NB4 (cell line): ENCODE results near the gene ATIC.

ENCODE experiments used
- DNase-seq: peaks from one replicate; pipeline ENCODE4 v3.0.0; 2010; ENCODE audit warnings: low read depth
- H3K4me3 ChIP-seq: one replicate; pipeline ENCODE4 v1.5.1; 2011; ENCODE audit warnings: mild to moderate bottlenecking, low read depth, low read length, moderate library complexity
- MYC ChIP-seq: IDR thresholded peaks from 2 replicates; pipeline ENCODE4 v1.6.1; 2011; ENCODE audit warnings: low read depth, low read length
- POLR2A ChIP-seq: IDR thresholded peaks from 2 replicates; pipeline ENCODE4 v1.6.1; 2011; ENCODE audit warnings: mild to moderate bottlenecking; ENCODE audit not compliant: insufficient read length; ENCODE audit errors: extremely low read depth
- TF ChIP-seq, protein P1 (sequence below): IDR thresholded peaks from one replicate; pipeline ENCODE4 v1.5.1; 2012; ENCODE audit warnings: low read depth, low read length
- TF ChIP-seq, protein P2 (sequence below): IDR thresholded peaks from 2 replicates; pipeline ENCODE4 v1.6.1; 2011; ENCODE audit warnings: low read depth, low read length

The ATIC gene

DNA sequence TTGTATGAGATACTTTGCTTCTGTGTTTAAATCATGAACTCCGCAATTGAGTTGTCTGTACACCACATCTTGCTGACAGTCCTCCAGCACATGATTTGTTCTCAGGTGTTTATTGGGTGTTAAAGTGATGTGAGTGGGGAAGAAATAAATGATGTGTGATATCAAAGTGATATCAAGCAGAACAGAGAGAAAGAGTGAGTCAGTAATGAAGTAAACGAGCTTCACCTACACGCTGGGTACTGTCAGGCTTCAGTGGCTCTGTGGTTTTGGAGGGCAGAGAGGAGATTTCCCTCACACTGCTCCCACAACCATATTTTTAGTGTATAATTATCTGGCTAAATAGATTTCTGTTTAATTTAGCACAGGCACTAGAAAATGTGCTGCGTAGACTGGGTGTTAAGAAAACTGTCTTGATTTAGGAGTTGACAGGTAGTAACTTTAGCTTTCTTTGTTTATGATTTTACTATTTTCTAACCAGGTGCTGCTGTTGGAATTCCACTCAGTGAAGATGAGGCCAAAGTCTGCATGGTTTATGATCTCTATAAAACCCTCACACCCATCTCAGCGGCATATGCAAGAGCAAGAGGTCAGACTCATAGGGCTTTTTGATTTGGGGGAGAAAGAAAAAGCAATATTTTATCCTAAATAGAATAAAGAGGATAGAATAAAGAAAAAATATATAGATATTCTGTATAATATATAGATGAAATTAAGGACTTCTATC, 21.2 kb downstream of the ATIC start:
- no peak for DNase-seq
- TF ChIP-seq, protein P1, sequence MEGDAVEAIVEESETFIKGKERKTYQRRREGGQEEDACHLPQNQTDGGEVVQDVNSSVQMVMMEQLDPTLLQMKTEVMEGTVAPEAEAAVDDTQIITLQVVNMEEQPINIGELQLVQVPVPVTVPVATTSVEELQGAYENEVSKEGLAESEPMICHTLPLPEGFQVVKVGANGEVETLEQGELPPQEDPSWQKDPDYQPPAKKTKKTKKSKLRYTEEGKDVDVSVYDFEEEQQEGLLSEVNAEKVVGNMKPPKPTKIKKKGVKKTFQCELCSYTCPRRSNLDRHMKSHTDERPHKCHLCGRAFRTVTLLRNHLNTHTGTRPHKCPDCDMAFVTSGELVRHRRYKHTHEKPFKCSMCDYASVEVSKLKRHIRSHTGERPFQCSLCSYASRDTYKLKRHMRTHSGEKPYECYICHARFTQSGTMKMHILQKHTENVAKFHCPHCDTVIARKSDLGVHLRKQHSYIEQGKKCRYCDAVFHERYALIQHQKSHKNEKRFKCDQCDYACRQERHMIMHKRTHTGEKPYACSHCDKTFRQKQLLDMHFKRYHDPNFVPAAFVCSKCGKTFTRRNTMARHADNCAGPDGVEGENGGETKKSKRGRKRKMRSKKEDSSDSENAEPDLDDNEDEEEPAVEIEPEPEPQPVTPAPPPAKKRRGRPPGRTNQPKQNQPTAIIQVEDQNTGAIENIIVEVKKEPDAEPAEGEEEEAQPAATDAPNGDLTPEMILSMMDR, result no peak
- no peak for TF ChIP-seq POLR2A

DNA sequence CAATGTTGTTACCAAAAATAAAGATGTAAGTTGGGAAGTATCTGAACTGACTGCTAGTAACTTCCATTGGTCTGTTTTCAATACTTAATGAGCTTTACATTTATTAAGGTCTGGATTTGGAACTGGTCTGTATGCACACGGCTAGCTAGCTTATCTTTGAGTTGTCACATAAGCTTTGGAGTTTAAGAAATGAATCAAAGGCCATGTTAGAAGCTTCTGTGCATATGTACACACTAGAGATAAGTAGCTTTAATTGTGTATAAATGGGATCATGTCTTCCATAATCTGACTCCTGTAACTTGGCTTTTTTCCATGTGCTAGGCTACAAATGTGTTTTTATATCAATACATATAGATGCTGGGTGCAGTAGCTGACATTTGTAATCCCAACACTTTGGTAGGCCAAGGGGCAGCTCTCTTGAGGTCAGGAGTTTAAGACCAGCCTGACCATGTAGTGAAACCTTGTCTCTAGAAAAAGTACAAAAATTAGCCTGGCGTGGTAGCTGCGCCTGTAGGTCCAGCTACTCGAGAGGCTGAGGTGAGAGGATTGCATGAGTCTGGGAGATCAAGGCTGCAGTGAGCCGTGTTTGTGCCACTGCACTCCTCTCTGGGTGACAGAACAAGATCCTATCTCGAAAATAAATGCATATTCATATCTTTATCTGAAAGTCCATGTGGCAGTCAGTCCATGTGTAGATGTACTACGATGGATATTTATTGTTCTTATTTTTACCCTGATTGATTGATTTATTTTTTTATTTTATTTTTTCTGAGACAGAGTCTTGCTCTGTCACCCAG, 27.2 kb downstream of the ATIC start:
- DNase-seq, result no peak
- TF ChIP-seq MYC (no peak), POLR2A (no peak)
- TF ChIP-seq, protein P1, result no peak
- TF ChIP-seq, protein P2, sequence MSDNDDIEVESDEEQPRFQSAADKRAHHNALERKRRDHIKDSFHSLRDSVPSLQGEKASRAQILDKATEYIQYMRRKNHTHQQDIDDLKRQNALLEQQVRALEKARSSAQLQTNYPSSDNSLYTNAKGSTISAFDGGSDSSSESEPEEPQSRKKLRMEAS, result no peak
- no peak overlapping the region for H3K4me3 ChIP-seq

More for the DNA sequence above, 21.2 kb downstream of the ATIC start:
- no peak overlapping the region for H3K4me3 ChIP-seq

DNA sequence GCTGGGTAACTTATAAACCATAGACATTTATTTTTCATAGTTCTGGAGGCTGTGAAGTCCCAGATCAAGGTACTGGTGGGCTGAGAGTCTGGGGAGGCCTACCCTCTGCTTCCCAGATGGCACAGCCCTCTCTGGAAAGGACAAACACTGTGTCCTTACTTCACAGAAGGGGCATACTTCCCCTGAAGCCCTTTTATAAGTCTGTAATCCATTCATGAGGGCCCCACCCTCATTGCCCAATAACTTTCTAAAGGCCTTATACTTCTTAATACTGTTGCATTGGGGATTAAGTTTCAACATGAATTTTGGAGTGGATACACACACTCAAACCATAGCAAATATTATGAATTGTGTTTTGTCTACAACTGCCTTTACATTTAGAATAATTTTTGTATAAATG, 36.0 kb downstream of the ATIC start:
- no peak for DNase-seq
- TF ChIP-seq MYC (no peak), POLR2A (no peak)
- TF ChIP-seq, protein P1, result no peak
- TF ChIP-seq, protein P2, result no peak
- no peak overlapping the region for H3K4me3 ChIP-seq

DNA sequence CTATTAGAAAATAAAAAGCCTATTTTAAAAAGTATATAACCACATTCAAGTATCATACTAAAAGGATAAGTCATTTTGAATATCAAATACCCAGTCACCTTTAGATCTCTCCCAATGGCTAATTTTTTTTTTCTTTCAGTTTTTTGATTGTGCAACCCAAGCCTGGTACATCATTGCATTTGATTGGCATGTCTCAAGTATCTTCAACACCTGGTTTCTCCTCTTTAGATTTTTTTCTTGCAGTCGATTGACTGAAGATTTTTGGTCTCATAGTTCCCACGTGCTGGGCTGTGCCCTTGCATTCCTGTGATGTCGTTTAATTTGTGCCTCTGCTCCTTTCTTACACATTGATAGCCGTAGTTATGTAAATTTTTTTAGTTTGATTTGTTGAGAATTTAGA, 40.7 kb downstream of the ATIC start:
- no peak overlapping the region for H3K4me3 ChIP-seq
- DNase-seq, result no peak

DNA sequence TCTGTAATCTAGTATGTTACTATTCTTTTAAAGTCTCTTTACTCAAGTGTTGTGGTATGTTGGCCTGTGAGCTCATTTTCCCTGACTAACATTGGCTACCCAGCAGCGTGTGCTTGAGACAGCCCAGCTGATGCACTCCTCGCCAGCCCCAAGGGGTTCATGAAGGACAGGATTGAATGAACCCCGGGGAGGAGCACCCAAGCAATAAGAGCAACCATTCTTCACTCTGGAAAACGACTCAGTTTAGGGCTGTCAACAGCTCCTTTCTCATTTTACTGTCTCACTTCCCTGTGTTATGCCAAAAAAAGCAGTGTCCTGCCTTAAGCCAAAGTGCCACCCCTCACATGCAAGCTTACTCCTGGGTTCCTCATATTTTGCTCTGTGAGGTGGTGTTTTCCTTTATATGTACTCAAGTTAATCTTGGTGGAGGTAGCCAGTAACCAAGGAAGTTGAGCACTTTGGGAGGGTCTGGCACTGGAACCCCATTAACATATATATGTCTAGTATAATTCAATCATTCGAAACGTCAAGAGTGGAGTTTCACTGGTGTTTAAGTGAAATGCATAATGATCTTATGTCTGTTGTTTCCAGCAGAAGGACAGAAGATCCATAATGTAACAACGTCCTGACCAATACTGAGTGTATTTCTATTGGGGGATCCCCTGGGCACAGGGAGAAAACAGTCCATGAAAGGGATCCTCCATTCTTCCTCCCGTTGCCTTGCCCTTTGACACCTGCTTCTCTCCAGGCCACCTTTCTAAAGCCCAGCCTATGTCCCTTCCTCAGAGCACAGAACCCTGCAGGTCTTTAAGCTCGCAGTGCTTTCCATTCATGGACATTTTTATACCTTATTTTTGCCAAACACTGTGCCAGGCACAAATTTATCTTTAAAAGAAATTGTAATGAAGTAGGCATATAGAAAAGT, 43.2 kb downstream of the ATIC start:
- no peak for TF ChIP-seq MYC
- H3K4me3 ChIP-seq, result no peak overlapping the region
- no peak for DNase-seq

More for the DNA sequence above, 40.7 kb downstream of the ATIC start:
- TF ChIP-seq MYC (no peak), POLR2A (no peak)
- TF ChIP-seq, protein P2, result no peak
- TF ChIP-seq, protein P1, result no peak

DNA sequence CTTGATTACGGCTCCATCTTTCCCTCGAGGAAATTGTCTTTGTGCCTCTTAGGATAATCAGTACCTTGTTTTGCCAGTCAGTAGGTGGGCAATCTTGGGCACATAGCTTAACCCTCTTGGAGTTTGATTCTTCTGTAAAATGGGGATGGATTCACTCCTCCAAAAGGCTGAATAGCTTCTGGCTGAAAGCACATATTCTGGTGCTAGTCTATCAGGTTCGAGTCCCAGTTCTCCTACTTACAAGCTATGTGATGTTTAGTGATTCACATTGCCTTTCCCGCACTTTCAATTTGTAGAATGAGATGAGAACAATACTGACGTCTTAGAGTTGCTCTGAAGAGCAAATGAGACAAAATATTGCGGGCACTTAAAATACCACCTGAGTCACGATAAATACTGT, 43.9 kb downstream of the ATIC start:
- H3K4me3 ChIP-seq, result no peak overlapping the region
- DNase-seq, result no peak
- TF ChIP-seq, protein P1, result no peak
- TF ChIP-seq, protein P2, result no peak
- TF ChIP-seq POLR2A, result no peak
- no peak for TF ChIP-seq MYC
